ENCODE measurements around the gene AMZ1.
"Not testable (repeated sequence)": the region's sequence is repeated elsewhere in the genome, so short reads cannot be mapped to it uniquely, and the experiment has no call there.

Gene AMZ1

GRCh38 chr7:2729893-2730716 is 42.1 kb downstream of the AMZ1 start:
- no peak for DNase-seq

GRCh38 chr7:2730846-2731770 is 43.1 kb downstream of the AMZ1 start:
- no peak for DNase-seq

- no peak for DNase-seq
Observed at GRCh38 chr7:2732388-2732787, 44.4 kb downstream of the AMZ1 start.

- DNase-seq = no peak
Observed at GRCh38 chr7:2732959-2733584, 45.1 kb downstream of the AMZ1 start.

GRCh38 chr7:2734084-2734686 is 46.2 kb downstream of the AMZ1 start:
- DNase-seq = no peak

GRCh38 chr7:2734751-2735571 is 47.0 kb downstream of the AMZ1 start:
- peak; percentile 35 for DNase-seq

GRCh38 chr7:2735744-2736143 is 47.7 kb downstream of the AMZ1 start:
- DNase-seq = no peak

GRCh38 chr7:2736411-2736914 is 48.5 kb downstream of the AMZ1 start:
- no peak for DNase-seq

- not testable (repeated sequence) for DNase-seq
Observed at GRCh38 chr7:2737005-2737743, 49.2 kb downstream of the AMZ1 start.

GRCh38 chr7:2737771-2738540 is 50.0 kb downstream of the AMZ1 start:
- no peak for DNase-seq

GRCh38 chr7:2738766-2739549 is 51.0 kb downstream of the AMZ1 start:
- DNase-seq = no peak

GRCh38 chr7:2743523-2744185 is 55.7 kb downstream of the AMZ1 start:
- not testable (repeated sequence) for DNase-seq

- not testable (repeated sequence) for DNase-seq
Observed at GRCh38 chr7:2748684-2749083, 60.7 kb downstream of the AMZ1 start.

- no peak for DNase-seq
Observed at GRCh38 chr7:2750004-2750407, 62.0 kb downstream of the AMZ1 start.

GRCh38 chr7:2751086-2751485 is 63.1 kb downstream of the AMZ1 start:
- no peak for DNase-seq

GRCh38 chr7:2753148-2753547 is 65.1 kb downstream of the AMZ1 start:
- no peak for DNase-seq

- no peak for DNase-seq
Observed at GRCh38 chr7:2754086-2754485, 66.1 kb downstream of the AMZ1 start.

- DNase-seq = no peak
Observed at GRCh38 chr7:2754912-2755311, 66.9 kb downstream of the AMZ1 start.

GRCh38 chr7:2755531-2755930 is 67.5 kb downstream of the AMZ1 start:
- DNase-seq = no peak
